ENCODE results near the gene PTPN14.

DNA sequence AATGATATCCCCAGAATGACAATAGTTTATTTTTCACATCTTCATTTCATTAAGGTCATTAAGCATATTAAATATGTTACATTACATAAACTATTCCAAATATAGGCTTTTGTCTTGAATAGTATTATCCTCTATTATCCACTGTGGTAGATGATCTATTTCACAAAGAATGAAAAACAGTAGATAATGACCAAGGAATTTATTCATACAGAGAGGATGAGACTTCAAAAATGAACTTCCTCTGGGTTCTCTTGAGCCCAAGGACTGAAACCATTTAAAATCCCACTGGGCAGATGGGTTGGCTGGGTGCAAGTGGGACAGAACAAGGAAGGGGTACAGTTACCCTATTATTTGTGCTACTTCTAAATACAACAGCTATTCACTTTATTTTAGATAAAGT is 33.0 kb downstream of the PTPN14 start:
- TF ChIP-seq, protein P1, sequence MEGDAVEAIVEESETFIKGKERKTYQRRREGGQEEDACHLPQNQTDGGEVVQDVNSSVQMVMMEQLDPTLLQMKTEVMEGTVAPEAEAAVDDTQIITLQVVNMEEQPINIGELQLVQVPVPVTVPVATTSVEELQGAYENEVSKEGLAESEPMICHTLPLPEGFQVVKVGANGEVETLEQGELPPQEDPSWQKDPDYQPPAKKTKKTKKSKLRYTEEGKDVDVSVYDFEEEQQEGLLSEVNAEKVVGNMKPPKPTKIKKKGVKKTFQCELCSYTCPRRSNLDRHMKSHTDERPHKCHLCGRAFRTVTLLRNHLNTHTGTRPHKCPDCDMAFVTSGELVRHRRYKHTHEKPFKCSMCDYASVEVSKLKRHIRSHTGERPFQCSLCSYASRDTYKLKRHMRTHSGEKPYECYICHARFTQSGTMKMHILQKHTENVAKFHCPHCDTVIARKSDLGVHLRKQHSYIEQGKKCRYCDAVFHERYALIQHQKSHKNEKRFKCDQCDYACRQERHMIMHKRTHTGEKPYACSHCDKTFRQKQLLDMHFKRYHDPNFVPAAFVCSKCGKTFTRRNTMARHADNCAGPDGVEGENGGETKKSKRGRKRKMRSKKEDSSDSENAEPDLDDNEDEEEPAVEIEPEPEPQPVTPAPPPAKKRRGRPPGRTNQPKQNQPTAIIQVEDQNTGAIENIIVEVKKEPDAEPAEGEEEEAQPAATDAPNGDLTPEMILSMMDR (IDR thresholded peaks at IDR 0.05 in 4 of 5, conservative IDR thresholded peaks at IDR 0.05 in 1 of 5) = no peak
- no peak for TF ChIP-seq POLR2A (IDR thresholded peaks at IDR 0.05)
